Measurements from ENCODE around the gene HTR1B. TPM values are rescaled to one million over a fixed set of nuclear protein-coding genes. Genes with fewer than 3 reads are reported as not detected.

The HTR1B gene
- total RNA-seq, 1 donor, result not detected

- Histone ChIP-seq H3K79me2 (ENCODE audit: insufficient read depth, low read length) (no peaks in the 10 kb centered on the region), H3K4me3 (ENCODE audit: insufficient read depth, low read length) (no peak overlapping the region), H3K36me3 (ENCODE audit: insufficient read depth, low read length) (no peaks in the 10 kb centered on the region), H3K27ac (ENCODE audit: low read depth, low read length) (no peak overlapping the region), H3K27me3 (ENCODE audit: insufficient read depth, low read length) (no peaks in the 10 kb centered on the region), H3K4me2 (ENCODE audit: insufficient read depth, low read length) (no peak overlapping the region), H3K4me1 (ENCODE audit: insufficient read depth, low read length) (no peaks in the 10 kb centered on the region), H2AFZ (ENCODE audit: low read length) (no peak overlapping the region), H3K9me3 (ENCODE audit: low read depth, low read length) (no peaks in the 10 kb centered on the region), H4K20me1 (ENCODE audit: insufficient read depth, low read length) (no peaks in the 10 kb centered on the region)
- no peak for DNase-seq (ENCODE audit: insufficient read length, low spot score, missing footprints)
- no peak for TF ChIP-seq CTCF (IDR thresholded peaks at IDR 0.05; ENCODE audit: extremely low read depth, low read depth, low read length)
Measured at GRCh38 chr6:77440206-77440976, 22.9 kb downstream of the HTR1B start.

DNA sequence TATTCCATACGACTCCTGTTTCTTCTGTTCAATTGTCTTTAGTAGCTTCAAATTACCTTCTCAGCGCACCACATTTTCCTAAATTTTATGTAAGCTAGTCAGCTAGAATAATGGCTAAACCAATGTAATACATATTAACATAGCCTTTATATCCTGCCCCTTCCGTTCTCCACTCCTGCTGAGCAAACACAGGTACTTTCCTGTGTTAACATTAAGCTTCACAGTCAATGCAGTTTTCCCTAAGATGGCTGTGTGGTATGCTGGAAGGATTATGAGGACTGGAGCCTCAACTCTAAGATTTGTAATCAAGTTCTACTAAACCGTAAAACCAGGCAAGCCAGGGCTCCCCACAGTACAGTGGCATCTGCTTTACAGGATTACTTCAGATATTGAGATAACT is 29.4 kb downstream of the HTR1B start:
- Histone ChIP-seq H3K4me2 (ENCODE audit: insufficient read depth, low read length) (no peak overlapping the region), H3K4me1 (ENCODE audit: insufficient read depth, low read length) (no peaks in the 10 kb centered on the region), H2AFZ (ENCODE audit: low read length) (no peak overlapping the region), H3K4me3 (ENCODE audit: insufficient read depth, low read length) (no peak overlapping the region), H3K27ac (ENCODE audit: low read depth, low read length) (no peak overlapping the region), H3K27me3 (ENCODE audit: insufficient read depth, low read length) (no peaks in the 10 kb centered on the region), H3K79me2 (ENCODE audit: insufficient read depth, low read length) (no peaks in the 10 kb centered on the region), H3K36me3 (ENCODE audit: insufficient read depth, low read length) (no peaks in the 10 kb centered on the region), H3K9me3 (ENCODE audit: low read depth, low read length) (no peaks in the 10 kb centered on the region), H4K20me1 (ENCODE audit: insufficient read depth, low read length) (no peaks in the 10 kb centered on the region)
- TF ChIP-seq CTCF (IDR thresholded peaks at IDR 0.05; ENCODE audit: extremely low read depth, low read depth, low read length), result no peak
- DNase-seq (ENCODE audit: insufficient read length, low spot score, missing footprints), result no peak

GRCh38 chr6:77430504-77430903 is 32.8 kb downstream of the HTR1B start:
- no peaks in the 10 kb centered on the region for H3K27me3 ChIP-seq (ENCODE audit: insufficient read depth, low read length)
- DNase-seq (ENCODE audit: insufficient read length, low spot score, missing footprints), result no peak
- H3K4me1 ChIP-seq (ENCODE audit: insufficient read depth, low read length), result peaks cover under 1% of the 10 kb centered on the region
- no peak for TF ChIP-seq CTCF (IDR thresholded peaks at IDR 0.05; ENCODE audit: extremely low read depth, low read depth, low read length)
- no peaks in the 10 kb centered on the region for H3K79me2 ChIP-seq (ENCODE audit: insufficient read depth, low read length)
- H3K27ac ChIP-seq (ENCODE audit: low read depth, low read length), result no peak overlapping the region
- H2AFZ ChIP-seq (ENCODE audit: low read length), result no peak overlapping the region
- no peaks in the 10 kb centered on the region for H3K9me3 ChIP-seq (ENCODE audit: low read depth, low read length)
- no peak overlapping the region for H3K4me2 ChIP-seq (ENCODE audit: insufficient read depth, low read length)
- H4K20me1 ChIP-seq (ENCODE audit: insufficient read depth, low read length), result no peaks in the 10 kb centered on the region
- H3K4me3 ChIP-seq (ENCODE audit: insufficient read depth, low read length), result no peak overlapping the region
- no peaks in the 10 kb centered on the region for H3K36me3 ChIP-seq (ENCODE audit: insufficient read depth, low read length)

GRCh38 chr6:77425671-77426070 is 37.6 kb downstream of the HTR1B start:
- Histone ChIP-seq H3K79me2 (ENCODE audit: insufficient read depth, low read length) (no peaks in the 10 kb centered on the region), H3K4me1 (ENCODE audit: insufficient read depth, low read length) (peaks cover 7% of the 10 kb centered on the region)
- no peak for TF ChIP-seq CTCF (IDR thresholded peaks at IDR 0.05; ENCODE audit: extremely low read depth, low read depth, low read length)

More at GRCh38 chr6:77425671-77426070, 37.6 kb downstream of the HTR1B start:
- no peaks in the 10 kb centered on the region for H4K20me1 ChIP-seq (ENCODE audit: insufficient read depth, low read length)
- H3K27ac ChIP-seq (ENCODE audit: low read depth, low read length), result no peak overlapping the region
- H2AFZ ChIP-seq (ENCODE audit: low read length), result no peak overlapping the region
- no peaks in the 10 kb centered on the region for H3K27me3 ChIP-seq (ENCODE audit: insufficient read depth, low read length)
- no peak for DNase-seq (ENCODE audit: insufficient read length, low spot score, missing footprints)
- H3K4me2 ChIP-seq (ENCODE audit: insufficient read depth, low read length), result no peak overlapping the region
- H3K9me3 ChIP-seq (ENCODE audit: low read depth, low read length), result no peaks in the 10 kb centered on the region
- no peak overlapping the region for H3K4me3 ChIP-seq (ENCODE audit: insufficient read depth, low read length)
- H3K36me3 ChIP-seq (ENCODE audit: insufficient read depth, low read length), result no peaks in the 10 kb centered on the region

All from osteoblast (primary cell).